HepG2 (cell line): Measurements from ENCODE around the gene CLDND2. TPM values are rescaled to one million over a fixed set of nuclear protein-coding genes. Genes with fewer than 3 reads are reported as not detected.

Experiments used
- ATAC-seq: fragments of 200-7000 bp; cut with Tn5 transposase; 3 replicates; pipeline ENCODE4 v1.9.1; 2020; ENCODE audit warnings: mild to moderate bottlenecking, moderate library complexity
- BruUV-seq: library from RNA; stranded (reverse); fragments of 400-500 nt; replicated peaks from 2 replicates; lab custom pipeline; 2021; lab: Mats Ljungman, UMichigan
- CTCF ChIA-PET: fragments of 300-600 bp; formaldehyde crosslinking; extraction: SDS; loops from one replicate; lab custom pipeline; 2021; ENCODE audit warnings: low total read pairs, inconsistent platforms, low intra/inter-chr PET ratio; lab: Yijun Ruan, JAX
- POLR2A ChIA-PET: fragments of 350-600 bp; sonication (Branson Sonifier 250); formaldehyde crosslinking; loops from one replicate; lab custom pipeline; 2020; ENCODE audit warnings: antibody characterized with exemption, inconsistent platforms; lab: Yijun Ruan, JAX
- DNase-seq: peaks from one replicate; pipeline ENCODE4 v3.0.0-alpha.2; 2015; ENCODE audit warnings: low spot score
- FAIRE-seq: peaks from 3 replicates; lab custom pipeline; 2011; peaks lifted over from hg19 to GRCh38; lab: Jason Lieb, UNC
- H2AFZ ChIP-seq: one replicate; pipeline ENCODE4 v1.6.1; 2011; ENCODE audit warnings: low read length, inconsistent platforms
- H3K27ac ChIP-seq: fragments of 300-600 bp; 3 replicates; pipeline ENCODE4 v1.8.0; 2011; ENCODE audit warnings: mixed run types, mild to moderate bottlenecking, mixed read lengths, low read length, inconsistent platforms; ENCODE audit not compliant: insufficient read depth; ENCODE audit errors: extremely low read length
- H3K27me3 ChIP-seq, 2 experiments: fragments of 200-600 bp in 1 of 2; 2 replicates in 1 of 2; 3 replicates in 1 of 2; pipeline versions ENCODE4 v1.6.0 to v1.8.0; 2011; ENCODE audit warnings: low read length in 2 of 2, mild to moderate bottlenecking in 2 of 2, moderate library complexity in 2 of 2, inconsistent platforms in 1 of 2; ENCODE audit not compliant: insufficient read depth in 2 of 2, control insufficient read depth in 1 of 2
- H3K36me3 ChIP-seq, 2 experiments: fragments of 200-600 bp in 1 of 2; replicated peaks in 1 of 2; 2 replicates in 1 of 2; 3 replicates in 1 of 2; pipeline versions ENCODE4 v1.5.1 to v1.8.0; 2011; ENCODE audit warnings: low read length in 2 of 2, inconsistent platforms in 1 of 2; ENCODE audit not compliant: insufficient read depth in 2 of 2, control insufficient read depth in 1 of 2
- H3K4me1 ChIP-seq: 2 replicates; pipeline ENCODE4 v1.5.1; 2012; ENCODE audit warnings: low read length, inconsistent platforms; ENCODE audit not compliant: insufficient read depth
- H3K4me2 ChIP-seq: 2 replicates; pipeline ENCODE4 v1.6.0; 2011; ENCODE audit warnings: low read depth, low read length, inconsistent platforms
- H3K4me3 ChIP-seq, 3 experiments: fragments of 200-600 bp in 1 of 3; sonication (generic), shearing (Covaris generic) in 1 of 3; replicated peaks in 1 of 3; 2 replicates each; pipeline ENCODE4 v1.5.1; 2011 to 2016; ENCODE audit warnings: low read length in 3 of 3, inconsistent platforms in 2 of 3, low read depth in 2 of 3, mild to moderate bottlenecking in 2 of 3, control low read depth in 1 of 3, mixed read lengths in 1 of 3; ENCODE audit not compliant: insufficient read depth in 1 of 3
- H3K79me2 ChIP-seq: one replicate; pipeline ENCODE4 v1.6.1; 2011; ENCODE audit warnings: low read length, inconsistent platforms; ENCODE audit not compliant: insufficient read depth
- H3K9ac ChIP-seq: 2 replicates; pipeline ENCODE4 v1.6.0; 2011; ENCODE audit warnings: mild to moderate bottlenecking, low read depth, low read length, inconsistent platforms; ENCODE audit not compliant: insufficient read depth
- H3K9me3 ChIP-seq: 2 replicates; pipeline ENCODE4 v1.5.1; 2012; ENCODE audit warnings: mild to moderate bottlenecking, low read length
- H4K20me1 ChIP-seq: 2 replicates; pipeline ENCODE4 v1.6.0; 2011; ENCODE audit warnings: inconsistent platforms, mild to moderate bottlenecking, low read length, moderate library complexity; ENCODE audit not compliant: insufficient read depth
- TMF1 ChIP-seq: sonication (generic); formaldehyde crosslinking; IDR thresholded peaks from 2 replicates; pipeline ENCODE4 v1.8.1; 2022; ENCODE audit warnings: low read depth, missing genetic modification reagents
- ZNF556 ChIP-seq: sonication (generic); formaldehyde crosslinking; IDR thresholded peaks from 2 replicates; pipeline ENCODE4 v1.4.0; 2020; ENCODE audit warnings: mild to moderate bottlenecking, missing genetic modification reagents, borderline replicate concordance
- WGBS: methylation state at CpG from one replicate; pipeline ENCODE4 v1.1.6; 2017; ENCODE audit warnings: low lambda C conversion rate; 5-methylcytosine and 5-hydroxymethylcytosine counted together
- in situ Hi-C: cut with HindIII; loops from 2 replicates; pipeline ENCODE4 v1.10.0; 2017; ENCODE audit warnings: low pct_unique_long_range_greater_than_20kb; ENCODE audit not compliant: extremely low pct_ligation_motif_present
- intact Hi-C: fragments of 100-400 bp; cut with micrococcal nuclease; formaldehyde crosslinking; loops from one replicate; pipeline ENCODE4 v1.10.0; 2022; ENCODE audit not compliant: unreplicated experiment
- polyA plus RNA-seq, 8 experiments: library from polyadenylated mRNA; depleted of rRNA in 3 of 8; stranded (reverse) in 7 of 8; unstranded in 1 of 8; fragments of >200 nt; fragmentation: Illumina TruSeq in 4 of 8; extraction: Trizol in 4 of 8; gene quantifications; 2 replicates each; pipeline versions ENCODE4 v1.2.1 to v1.2.3, GENCODE V29; 2011 to 2016; ENCODE audit warnings: low read depth in 4 of 8, missing spikeins in 1 of 8, mixed read lengths in 1 of 8; ENCODE audit not compliant: insufficient read depth in 1 of 8
- total RNA-seq, 5 experiments: library from RNA; depleted of rRNA; stranded (reverse); fragments of >200 nt; fragmentation: Illumina TruSeq; extraction: Trizol; gene quantifications; 2 replicates each; pipeline ENCODE4 v1.2.3, GENCODE V29; 2016; ENCODE audit warnings: low read depth in 1 of 5
- TF ChIP-seq, protein P1 (sequence below): sonication (generic); formaldehyde crosslinking; IDR thresholded peaks from 2 replicates; pipeline ENCODE4 v1.5.1; 2020; ENCODE audit warnings: mild to moderate bottlenecking, missing genetic modification reagents, moderate library complexity

CLDND2 gene
- total and polyA plus RNA-seq, 2 of the 13 experiments (the other 11 are each of a cell fraction or from before 2014, with no cell fraction given), result 0.84 to 1.8 TPM

DNA sequence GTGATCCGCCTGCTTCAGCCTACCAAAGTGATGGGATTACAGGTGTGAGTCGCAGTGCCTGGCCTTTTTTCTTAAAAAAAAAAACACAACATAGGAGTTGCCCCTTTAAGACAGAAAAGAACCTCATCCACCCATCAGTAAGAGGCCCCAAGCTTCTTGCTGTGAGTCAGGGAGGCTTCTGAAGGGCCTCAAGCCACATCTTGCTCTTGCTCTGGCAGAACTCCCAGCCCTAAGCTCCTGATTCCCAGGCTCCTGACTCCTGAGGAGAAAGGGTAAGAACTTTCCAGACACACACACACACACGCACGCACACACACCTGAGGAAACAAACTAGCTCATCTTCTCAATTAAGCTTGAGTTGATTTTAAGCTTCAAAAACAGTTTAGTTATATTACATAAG is 9.5 kb downstream of the CLDND2 start (continued):
- no peak for TF ChIP-seq TMF1 (CRISPR knock-in tag)
- TF ChIP-seq, all 625 proteins: peak for 2

DNA sequence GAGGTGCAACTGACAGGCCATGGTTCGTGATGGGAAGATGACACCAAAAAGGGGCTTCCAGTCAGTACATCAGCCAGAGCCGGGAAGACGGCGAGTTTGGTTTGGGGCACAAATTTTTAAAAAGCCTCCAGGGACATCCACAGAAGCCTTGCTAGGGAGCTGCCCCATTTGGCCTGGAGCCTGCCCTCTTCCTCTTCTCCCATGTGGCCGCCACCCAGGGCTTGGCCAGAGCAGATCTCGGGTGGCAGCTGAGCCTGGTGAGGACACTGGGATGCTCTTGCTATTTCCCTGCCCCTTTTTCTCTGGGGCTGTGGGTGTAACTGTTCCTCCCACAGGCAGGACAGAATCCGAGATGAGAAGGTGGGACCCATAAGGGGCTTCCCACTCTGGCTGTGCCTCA is 10.9 kb downstream of the CLDND2 start:
- no peak overlapping the region for H2AFZ ChIP-seq
- TF ChIP-seq ZNF556 (CRISPR knock-in tag), result no peak
- TF ChIP-seq, protein P1, sequence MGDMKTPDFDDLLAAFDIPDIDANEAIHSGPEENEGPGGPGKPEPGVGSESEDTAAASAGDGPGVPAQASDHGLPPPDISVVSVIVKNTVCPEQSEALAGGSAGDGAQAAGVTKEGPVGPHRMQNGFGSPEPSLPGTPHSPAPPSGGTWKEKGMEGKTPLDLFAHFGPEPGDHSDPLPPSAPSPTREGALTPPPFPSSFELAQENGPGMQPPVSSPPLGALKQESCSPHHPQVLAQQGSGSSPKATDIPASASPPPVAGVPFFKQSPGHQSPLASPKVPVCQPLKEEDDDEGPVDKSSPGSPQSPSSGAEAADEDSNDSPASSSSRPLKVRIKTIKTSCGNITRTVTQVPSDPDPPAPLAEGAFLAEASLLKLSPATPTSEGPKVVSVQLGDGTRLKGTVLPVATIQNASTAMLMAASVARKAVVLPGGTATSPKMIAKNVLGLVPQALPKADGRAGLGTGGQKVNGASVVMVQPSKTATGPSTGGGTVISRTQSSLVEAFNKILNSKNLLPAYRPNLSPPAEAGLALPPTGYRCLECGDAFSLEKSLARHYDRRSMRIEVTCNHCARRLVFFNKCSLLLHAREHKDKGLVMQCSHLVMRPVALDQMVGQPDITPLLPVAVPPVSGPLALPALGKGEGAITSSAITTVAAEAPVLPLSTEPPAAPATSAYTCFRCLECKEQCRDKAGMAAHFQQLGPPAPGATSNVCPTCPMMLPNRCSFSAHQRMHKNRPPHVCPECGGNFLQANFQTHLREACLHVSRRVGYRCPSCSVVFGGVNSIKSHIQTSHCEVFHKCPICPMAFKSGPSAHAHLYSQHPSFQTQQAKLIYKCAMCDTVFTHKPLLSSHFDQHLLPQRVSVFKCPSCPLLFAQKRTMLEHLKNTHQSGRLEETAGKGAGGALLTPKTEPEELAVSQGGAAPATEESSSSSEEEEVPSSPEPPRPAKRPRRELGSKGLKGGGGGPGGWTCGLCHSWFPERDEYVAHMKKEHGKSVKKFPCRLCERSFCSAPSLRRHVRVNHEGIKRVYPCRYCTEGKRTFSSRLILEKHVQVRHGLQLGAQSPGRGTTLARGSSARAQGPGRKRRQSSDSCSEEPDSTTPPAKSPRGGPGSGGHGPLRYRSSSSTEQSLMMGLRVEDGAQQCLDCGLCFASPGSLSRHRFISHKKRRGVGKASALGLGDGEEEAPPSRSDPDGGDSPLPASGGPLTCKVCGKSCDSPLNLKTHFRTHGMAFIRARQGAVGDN (CRISPR knock-in tag), result peak; percentile 30
- no TSS peak for BruUV-seq
- H3K36me3 ChIP-seq, result no peaks in the 10 kb centered on the region; a peak in 1 of 5 replicates
- no peak overlapping the region for H3K9ac ChIP-seq
- no peaks in the 10 kb centered on the region; a peak in 1 of 5 replicates for H3K27me3 ChIP-seq
- H3K9me3 ChIP-seq, result no peaks in the 10 kb centered on the region
- DNase-seq (no peak), FAIRE-seq (no peak), ATAC-seq (no peak)
- ChIA-PET POLR2A (interaction anchor here (0.9 to 4.7 kb wide), 3 partner anchors 6 to 14 kb away, joined by 3 to 309 read pairs (median 4); partner anchors contain the start of gene ETFB), CTCF (no interaction called here)
- 100% methylated on average over 6 of the region's 7 CpGs for WGBS
- in situ Hi-C loops, result no loop called here
- H3K4me3 ChIP-seq, result no peak overlapping the region
- H3K4me2 ChIP-seq, result no peak overlapping the region
- H3K4me1 ChIP-seq, result peaks cover 84% of the 10 kb centered on the region
- H3K79me2 ChIP-seq, result peaks cover 34% of the 10 kb centered on the region
- no peaks in the 10 kb centered on the region for H4K20me1 ChIP-seq
- intact Hi-C loops, result no loop called here
- peak overlapping the region; percentile 56 for H3K27ac ChIP-seq
